ENCODE results near the gene PLA2G7. TPM values are rescaled to one million over a fixed set of nuclear protein-coding genes. Genes with fewer than 3 reads are reported as not detected.

PLA2G7 gene
- total and polyA plus RNA-seq, 2 of the 4 experiments (the other 2 are of a cell fraction) = not detected

- Histone ChIP-seq H3K27ac (ENCODE audit: insufficient read depth, low read length) (no peak overlapping the region), H2BK120ac (ENCODE audit: low read depth, low read length) (no peak overlapping the region), H4K8ac (ENCODE audit: low read depth in 2 of 2, low read length in 2 of 2) (no peak overlapping the region), H3K4me3 (ENCODE audit: insufficient read depth, low read depth, low read length) (no peak overlapping the region), H3K14ac (replicated peaks; ENCODE audit: low read depth, low read length) (no peak overlapping the region), H4K91ac (ENCODE audit: insufficient read depth, low read depth, low read length) (no peak overlapping the region), H2BK20ac (ENCODE audit: low read depth, low read length) (no peak overlapping the region), H3K4me1 (ENCODE audit: control insufficient read depth, insufficient read depth, low read length) (no peaks in the 10 kb centered on the region), H2BK5ac (ENCODE audit: low read depth, low read length, poor library complexity, severe bottlenecking) (no peak overlapping the region), H3K23ac (ENCODE audit: low read depth, low read length) (no peak overlapping the region), H3K27me3 (ENCODE audit: control insufficient read depth, insufficient read depth, low read length) (no peaks in the 10 kb centered on the region), H3K9me1 (ENCODE audit: insufficient read depth, low read length) (no peaks in the 10 kb centered on the region), H3K18ac (ENCODE audit: low read depth, low read length) (no peak overlapping the region), H2BK15ac (ENCODE audit: low read depth, low read length) (no peak overlapping the region), H3K56ac (ENCODE audit: extremely low read depth, insufficient read depth, low read length) (no peak overlapping the region), H2AK5ac (ENCODE audit: low read depth, low read length) (no peak overlapping the region), H3K36me3 (ENCODE audit: control insufficient read depth, insufficient read depth, low read length) (no peaks in the 10 kb centered on the region), H3K79me1 (ENCODE audit: low read depth in 1 of 2, low read length in 2 of 2) (no peaks in the 10 kb centered on the region), H3K9me3 (ENCODE audit: control insufficient read depth, insufficient read depth, low read length) (no peaks in the 10 kb centered on the region), H2AK9ac (replicated peaks; ENCODE audit: low read depth, low read length, poor library complexity) (no peak overlapping the region), H3K4me2 (ENCODE audit: low read depth, low read length) (no peak overlapping the region), H4K5ac (ENCODE audit: low read depth, low read length) (no peak overlapping the region), H3K9ac (ENCODE audit: low read depth, low read length) (no peak overlapping the region), H4K20me1 (ENCODE audit: insufficient read depth, low read length) (no peaks in the 10 kb centered on the region), H2AFZ (replicated peaks; ENCODE audit: low read length, poor library complexity) (no peak overlapping the region), H3K4ac (ENCODE audit: low read depth, low read length) (no peak overlapping the region)
- POLR2A ChIA-PET (ENCODE audit: unreplicated experiment) = no interaction called here
- ATAC-seq (ENCODE audit: low read depth) = no peak
- DNase-seq = no peak
- no TSS peak for BruUV-seq (replicated peaks)
- intact Hi-C loops (cut with micrococcal nuclease) = no loop called here
- no CpG with 5 or more reads among the region's 1 CpG for WGBS, 2 experiments (ENCODE audit: extremely low coverage in 2 of 2, insufficient read length in 1 of 2)
- CTCF ChIA-PET = no interaction called here
- TF ChIP-seq, protein P1, sequence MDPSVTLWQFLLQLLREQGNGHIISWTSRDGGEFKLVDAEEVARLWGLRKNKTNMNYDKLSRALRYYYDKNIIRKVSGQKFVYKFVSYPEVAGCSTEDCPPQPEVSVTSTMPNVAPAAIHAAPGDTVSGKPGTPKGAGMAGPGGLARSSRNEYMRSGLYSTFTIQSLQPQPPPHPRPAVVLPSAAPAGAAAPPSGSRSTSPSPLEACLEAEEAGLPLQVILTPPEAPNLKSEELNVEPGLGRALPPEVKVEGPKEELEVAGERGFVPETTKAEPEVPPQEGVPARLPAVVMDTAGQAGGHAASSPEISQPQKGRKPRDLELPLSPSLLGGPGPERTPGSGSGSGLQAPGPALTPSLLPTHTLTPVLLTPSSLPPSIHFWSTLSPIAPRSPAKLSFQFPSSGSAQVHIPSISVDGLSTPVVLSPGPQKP (IDR thresholded peaks at IDR 0.05; ENCODE audit: borderline replicate concordance, low read depth, low read length) = no peak
- TF ChIP-seq, protein P2, sequence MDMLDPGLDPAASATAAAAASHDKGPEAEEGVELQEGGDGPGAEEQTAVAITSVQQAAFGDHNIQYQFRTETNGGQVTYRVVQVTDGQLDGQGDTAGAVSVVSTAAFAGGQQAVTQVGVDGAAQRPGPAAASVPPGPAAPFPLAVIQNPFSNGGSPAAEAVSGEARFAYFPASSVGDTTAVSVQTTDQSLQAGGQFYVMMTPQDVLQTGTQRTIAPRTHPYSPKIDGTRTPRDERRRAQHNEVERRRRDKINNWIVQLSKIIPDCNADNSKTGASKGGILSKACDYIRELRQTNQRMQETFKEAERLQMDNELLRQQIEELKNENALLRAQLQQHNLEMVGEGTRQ (IDR thresholded peaks at IDR 0.05; ENCODE audit: low read depth, low read length) = no peak
- TF ChIP-seq, protein P3, sequence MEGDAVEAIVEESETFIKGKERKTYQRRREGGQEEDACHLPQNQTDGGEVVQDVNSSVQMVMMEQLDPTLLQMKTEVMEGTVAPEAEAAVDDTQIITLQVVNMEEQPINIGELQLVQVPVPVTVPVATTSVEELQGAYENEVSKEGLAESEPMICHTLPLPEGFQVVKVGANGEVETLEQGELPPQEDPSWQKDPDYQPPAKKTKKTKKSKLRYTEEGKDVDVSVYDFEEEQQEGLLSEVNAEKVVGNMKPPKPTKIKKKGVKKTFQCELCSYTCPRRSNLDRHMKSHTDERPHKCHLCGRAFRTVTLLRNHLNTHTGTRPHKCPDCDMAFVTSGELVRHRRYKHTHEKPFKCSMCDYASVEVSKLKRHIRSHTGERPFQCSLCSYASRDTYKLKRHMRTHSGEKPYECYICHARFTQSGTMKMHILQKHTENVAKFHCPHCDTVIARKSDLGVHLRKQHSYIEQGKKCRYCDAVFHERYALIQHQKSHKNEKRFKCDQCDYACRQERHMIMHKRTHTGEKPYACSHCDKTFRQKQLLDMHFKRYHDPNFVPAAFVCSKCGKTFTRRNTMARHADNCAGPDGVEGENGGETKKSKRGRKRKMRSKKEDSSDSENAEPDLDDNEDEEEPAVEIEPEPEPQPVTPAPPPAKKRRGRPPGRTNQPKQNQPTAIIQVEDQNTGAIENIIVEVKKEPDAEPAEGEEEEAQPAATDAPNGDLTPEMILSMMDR (conservative IDR thresholded peaks at IDR 0.05; ENCODE audit: low read depth, low read length) = no peak
- no peak for TF ChIP-seq MAFK (IDR thresholded peaks at IDR 0.05; ENCODE audit: low read depth, low read length)
- TF ChIP-seq RAD21 (IDR thresholded peaks at IDR 0.05; ENCODE audit: low read length) = no peak
- TF ChIP-seq RCOR1 (IDR thresholded peaks at IDR 0.05; ENCODE audit: insufficient replicate concordance, low read length) = no peak
- no peak for TF ChIP-seq SMC3 (IDR thresholded peaks at IDR 0.05; ENCODE audit: low read depth, low read length)
- no peak for TF ChIP-seq NFE2L2 (IDR thresholded peaks at IDR 0.05; ENCODE audit: low read depth, low read length)
- no peak for TF ChIP-seq RFX5 (IDR thresholded peaks at IDR 0.05; ENCODE audit: low read depth, low read length)
- TF ChIP-seq MAZ (IDR thresholded peaks at IDR 0.05; ENCODE audit: borderline replicate concordance, low read depth, low read length) = no peak
- no peak for TF ChIP-seq CEBPB (IDR thresholded peaks at IDR 0.05; ENCODE audit: low read depth, low read length)
- TF ChIP-seq MXI1 (IDR thresholded peaks at IDR 0.05; ENCODE audit: borderline replicate concordance, low read depth, low read length) = no peak
- no peak for TF ChIP-seq CHD1 (IDR thresholded peaks at IDR 0.05; ENCODE audit: low read depth, low read length)
- TF ChIP-seq POLR2A (IDR thresholded peaks at IDR 0.05; ENCODE audit: low read depth, low read length) = no peak
- no peak for TF ChIP-seq FOS (IDR thresholded peaks at IDR 0.05; ENCODE audit: low read depth, low read length)
- no peak for TF ChIP-seq BHLHE40 (IDR thresholded peaks at IDR 0.05; ENCODE audit: low read depth, low read length)
- in situ Hi-C loops (cut with MboI; ENCODE audit: low sequenced_read_pairs) = no loop called here
- dilution Hi-C loops (cut with HindIII; ENCODE audit: low sequenced_read_pairs, unreplicated experiment) = no loop called here
These were observed 35.2 kb downstream of the PLA2G7 start for GRCh38 chr6:46699970-46700369.

Measured in IMR-90 (cell line).